PFSK-1 (cell line): ENCODE measurements around the gene CYP2W1.

Experiments used
- FOXP2 ChIP-seq: optimal IDR thresholded peaks from 2 replicates; pipeline ENCODE3; 2011; ENCODE audit warnings: borderline replicate concordance, control low read depth, inconsistent platforms; ENCODE audit not compliant: insufficient read depth; ENCODE audit errors: extremely low read length, extremely low read depth
- POLR2AphosphoS5 ChIP-seq: IDR thresholded peaks from 2 replicates; pipeline ENCODE4 v1.6.1; 2012; ENCODE audit warnings: low read depth, mild to moderate bottlenecking, control low read depth, low read length, moderate library complexity
- REST ChIP-seq, 2 experiments: IDR thresholded peaks; 2 replicates each; pipeline versions ENCODE4 v1.6.1 to v1.8.0; 2011 to 2012; ENCODE audit warnings: low read depth in 2 of 2, low read length in 2 of 2, control low read depth in 1 of 2, inconsistent platforms in 1 of 2, mild to moderate bottlenecking in 1 of 2, moderate library complexity in 1 of 2; ENCODE audit not compliant: insufficient read depth in 1 of 2
- SIN3A ChIP-seq: IDR thresholded peaks from 2 replicates; pipeline ENCODE4 v1.6.1; 2012; ENCODE audit warnings: mild to moderate bottlenecking, low read length, moderate library complexity, borderline replicate concordance; ENCODE audit not compliant: insufficient read depth
- TAF1 ChIP-seq: IDR thresholded peaks from 2 replicates; pipeline ENCODE4 v1.6.1; 2012; ENCODE audit warnings: low read length, control low read depth, borderline replicate concordance; ENCODE audit not compliant: insufficient read depth

- TF ChIP-seq SIN3A (no peak), POLR2AphosphoS5 (no peak), TAF1 (no peak), REST (IDR thresholded peaks at IDR 0.05; ENCODE audit: insufficient read depth in 1 of 2, low read depth in 2 of 2, low read length in 2 of 2) (no peak), FOXP2 (no peak)
Measured at GRCh38 chr7:940599-941408, 42.2 kb upstream of the CYP2W1 start.
